GF-D8 (cell line): Measurements from ENCODE around the gene ITPR3.

ENCODE experiments used
- DNase-seq: peaks from one replicate; lab custom pipeline; 2025; lab: John Stamatoyannopoulos, UW

The ITPR3 gene

GRCh38 chr6:33670086-33670660 is 49.1 kb downstream of the ITPR3 start:
- no peak for DNase-seq

DNA sequence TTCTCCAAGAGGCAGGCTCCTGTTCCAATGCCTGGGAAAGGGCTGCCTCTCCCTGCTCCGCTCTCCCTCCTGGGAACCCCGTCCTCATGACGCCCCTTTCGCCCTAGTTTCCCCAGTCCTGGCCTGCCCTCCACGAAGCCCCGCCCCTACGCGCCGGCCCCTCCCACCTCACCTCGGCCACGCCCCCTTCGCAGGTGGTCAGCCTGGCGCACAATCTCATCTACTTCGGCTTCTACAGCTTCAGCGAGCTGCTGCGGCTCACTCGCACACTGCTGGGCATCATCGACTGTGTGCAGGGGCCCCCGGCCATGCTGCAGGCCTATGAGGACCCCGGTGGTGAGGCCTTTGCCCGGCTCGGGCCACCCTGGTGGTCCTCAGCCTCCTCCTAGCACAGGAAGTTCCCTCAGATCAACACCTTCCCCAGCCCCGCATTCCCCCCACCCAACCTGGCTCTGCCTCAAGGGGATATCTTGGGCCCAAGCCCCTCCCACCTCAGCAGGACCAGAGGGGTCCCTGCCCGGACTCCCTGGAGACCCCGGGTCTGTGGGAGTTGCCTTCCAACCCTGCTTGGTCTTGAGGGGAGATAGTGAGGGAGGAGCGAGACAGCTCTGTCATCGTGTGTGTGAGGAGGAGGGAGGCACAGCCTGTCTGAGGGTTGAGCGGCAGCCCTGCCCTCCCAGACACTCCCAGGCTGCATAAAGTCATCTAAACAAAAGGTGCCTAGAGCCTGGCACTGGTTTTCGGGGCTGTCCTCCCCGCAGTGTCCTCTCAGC is 50.0 kb downstream of the ITPR3 start:
- no peak for DNase-seq

DNA sequence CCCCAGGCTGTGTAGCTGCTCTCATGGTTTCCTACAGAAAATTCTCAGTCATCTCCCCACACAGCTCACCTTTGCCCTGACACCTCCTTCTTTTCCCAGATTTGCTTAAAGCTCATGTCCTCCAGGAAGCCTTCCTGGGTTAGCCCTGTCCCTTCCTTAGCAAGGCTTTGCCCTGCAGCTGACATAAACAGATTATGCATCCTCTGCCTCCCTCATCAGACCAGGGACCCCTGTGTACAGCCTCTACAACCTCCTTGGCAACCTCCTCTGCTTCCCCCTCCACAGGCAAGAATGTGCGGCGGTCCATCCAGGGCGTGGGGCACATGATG is 50.6 kb downstream of the ITPR3 start:
- no peak for DNase-seq

DNA sequence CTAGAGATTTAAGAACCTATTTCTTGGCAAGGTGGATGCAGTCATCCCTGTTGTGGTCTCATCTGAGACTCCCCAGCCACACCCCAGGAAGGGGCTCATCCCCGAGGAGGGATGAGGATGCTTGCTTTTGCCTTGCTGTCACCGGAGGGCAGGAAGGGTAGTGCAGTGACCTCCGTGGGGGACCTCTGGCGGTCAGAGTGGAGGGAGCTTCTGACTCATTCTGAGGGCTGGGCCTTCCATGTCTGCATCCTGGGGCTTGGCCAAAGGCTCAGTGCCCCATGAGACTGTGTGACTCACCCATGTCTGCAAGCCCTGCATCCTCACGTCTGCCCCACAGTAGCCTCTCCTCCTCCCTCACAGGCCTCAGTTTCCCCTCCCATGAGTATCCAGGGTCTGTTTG is 51.7 kb downstream of the ITPR3 start:
- DNase-seq: no peak

GRCh38 chr6:33673851-33674250 is 52.7 kb downstream of the ITPR3 start:
- no peak for DNase-seq

DNA sequence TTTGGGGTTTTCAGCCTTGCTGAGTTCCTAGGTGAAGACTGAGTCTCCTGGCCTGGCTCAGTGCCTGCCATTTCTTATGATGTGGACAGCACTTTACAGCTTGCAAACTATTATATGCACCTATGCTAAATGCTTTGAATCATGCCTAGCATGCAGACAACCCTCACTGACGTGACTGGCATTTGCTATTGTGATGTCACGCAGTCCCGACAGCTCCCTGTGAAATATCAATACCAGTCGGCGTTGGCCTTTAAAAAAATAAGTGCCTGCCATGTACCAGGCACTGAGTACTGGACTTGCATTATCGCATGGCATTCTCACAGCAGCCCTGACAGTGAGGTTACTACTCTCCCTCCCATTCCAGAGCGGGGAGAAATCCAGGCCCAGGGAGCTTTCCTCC is 54.8 kb downstream of the ITPR3 start:
- DNase-seq: no peak

GRCh38 chr6:33676416-33677142 is 55.5 kb downstream of the ITPR3 start:
- no peak for DNase-seq

- DNase-seq: no peak
These were observed 56.1 kb downstream of the ITPR3 start for GRCh38 chr6:33677143-33677660.

DNA sequence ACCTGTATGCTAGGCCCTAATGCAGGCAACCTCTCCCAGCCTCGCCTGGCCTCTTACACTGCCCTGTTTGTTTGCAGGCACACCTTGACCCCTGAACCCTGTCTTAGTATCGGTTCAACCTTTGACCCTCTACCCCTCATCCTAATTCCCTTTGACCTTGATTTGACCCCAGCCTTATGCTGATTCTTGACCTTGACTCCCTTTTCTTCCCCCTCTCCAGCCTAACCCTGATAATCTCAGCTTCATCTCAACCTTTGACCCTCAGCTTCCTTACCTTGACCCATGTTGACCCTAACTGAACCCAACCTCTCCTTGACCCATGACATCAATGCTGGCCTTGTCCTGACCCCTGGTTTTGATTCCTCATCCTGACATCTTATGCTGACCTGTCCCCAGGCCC is 56.6 kb downstream of the ITPR3 start:
- no peak for DNase-seq

- no peak for DNase-seq
These were observed 57.3 kb downstream of the ITPR3 start for GRCh38 chr6:33678233-33678931.

DNA sequence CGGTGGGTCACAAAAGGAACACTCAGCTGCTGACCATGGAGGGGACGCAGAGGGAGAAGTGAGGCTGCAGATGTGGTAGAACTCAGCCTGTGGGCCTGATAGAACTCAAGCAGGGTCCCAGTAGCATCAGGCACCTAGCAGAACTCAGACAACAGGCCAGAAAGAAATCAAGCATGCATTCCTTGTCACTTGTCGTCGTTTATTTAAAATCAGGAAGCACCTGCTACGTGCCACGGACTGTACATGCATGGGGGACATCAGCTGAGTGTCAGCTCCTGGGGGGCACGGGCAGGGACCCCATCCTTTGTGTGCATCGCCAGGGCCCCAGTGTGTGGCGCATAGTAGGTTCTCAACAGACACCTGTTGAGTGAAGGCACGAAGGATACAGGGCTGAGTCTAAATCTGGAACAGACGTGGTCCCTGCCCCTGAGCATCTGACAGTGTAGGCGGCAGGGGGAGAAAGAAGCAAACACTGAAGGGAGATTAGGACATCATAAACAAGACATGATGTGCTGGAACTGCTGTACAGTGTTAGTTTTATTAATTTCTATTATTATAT is 57.9 kb downstream of the ITPR3 start:
- DNase-seq: no peak

DNA sequence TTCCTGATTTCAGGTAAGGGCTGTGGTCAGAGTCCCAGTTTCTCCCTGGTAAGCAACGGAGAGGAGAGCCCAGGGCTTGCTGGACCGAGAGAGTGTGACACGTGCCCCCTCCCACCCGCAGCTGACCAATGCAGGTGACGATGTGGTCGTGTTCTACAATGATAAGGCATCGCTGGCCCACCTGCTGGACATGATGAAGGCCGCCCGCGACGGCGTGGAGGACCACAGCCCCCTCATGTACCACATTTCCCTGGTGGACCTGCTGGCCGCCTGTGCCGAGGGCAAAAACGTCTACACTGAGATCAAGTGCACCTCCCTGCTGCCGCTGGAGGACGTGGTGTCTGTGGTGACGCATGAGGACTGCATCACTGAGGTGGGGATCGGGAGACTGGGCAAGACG is 58.6 kb downstream of the ITPR3 start:
- DNase-seq: no peak

- DNase-seq: no peak
These were observed 61.2 kb downstream of the ITPR3 start for GRCh38 chr6:33682341-33682740.

DNA sequence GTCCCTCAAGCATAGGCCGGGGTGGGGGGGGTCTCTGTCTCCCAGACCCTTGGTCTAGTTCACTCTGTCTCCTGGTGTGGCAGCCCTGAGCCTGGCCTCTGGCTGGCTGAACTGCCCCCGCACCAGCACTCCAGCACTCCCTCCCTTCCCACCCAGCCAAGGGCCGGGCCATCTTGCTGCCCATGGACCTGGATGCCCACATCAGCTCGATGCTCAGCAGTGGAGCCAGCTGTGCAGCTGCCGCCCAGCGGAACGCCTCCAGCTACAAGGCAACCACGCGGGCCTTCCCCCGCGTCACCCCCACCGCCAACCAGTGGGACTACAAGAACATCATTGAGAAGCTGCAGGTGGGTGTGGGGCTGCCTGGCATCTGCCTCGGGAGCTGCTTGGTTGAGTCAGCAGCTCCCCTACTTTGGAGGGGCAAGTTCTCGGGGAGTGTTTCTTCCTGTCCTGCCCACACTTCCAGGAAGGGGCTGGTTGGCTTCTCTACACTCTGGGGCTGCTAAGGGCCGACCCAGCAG is 62.0 kb downstream of the ITPR3 start:
- DNase-seq: no peak

- no peak for DNase-seq
These were observed 62.7 kb downstream of the ITPR3 start for GRCh38 chr6:33683576-33684427.

DNA sequence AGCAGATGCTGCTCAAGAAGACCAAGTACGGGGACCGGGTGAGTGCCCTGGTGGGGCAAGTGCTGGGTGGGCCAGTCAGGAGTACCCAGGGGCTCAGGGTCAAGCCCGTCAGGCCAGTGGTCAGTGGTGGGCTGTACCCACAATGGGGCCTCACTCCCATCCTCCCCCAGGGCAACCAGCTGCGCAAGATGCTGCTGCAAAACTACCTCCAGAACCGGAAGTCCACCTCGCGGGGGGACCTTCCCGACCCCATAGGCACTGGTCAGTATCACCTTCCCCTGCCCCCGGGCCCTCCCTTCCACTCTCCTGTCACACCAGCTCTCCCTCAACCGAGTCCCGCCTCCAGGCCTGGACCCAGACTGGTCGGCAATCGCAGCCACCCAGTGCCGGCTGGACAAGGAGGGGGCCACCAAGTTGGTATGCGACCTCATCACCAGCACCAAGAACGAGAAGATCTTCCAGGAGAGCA is 63.3 kb downstream of the ITPR3 start:
- DNase-seq: no peak

- DNase-seq: no peak
These were observed 63.9 kb downstream of the ITPR3 start for GRCh38 chr6:33684983-33685382.

DNA sequence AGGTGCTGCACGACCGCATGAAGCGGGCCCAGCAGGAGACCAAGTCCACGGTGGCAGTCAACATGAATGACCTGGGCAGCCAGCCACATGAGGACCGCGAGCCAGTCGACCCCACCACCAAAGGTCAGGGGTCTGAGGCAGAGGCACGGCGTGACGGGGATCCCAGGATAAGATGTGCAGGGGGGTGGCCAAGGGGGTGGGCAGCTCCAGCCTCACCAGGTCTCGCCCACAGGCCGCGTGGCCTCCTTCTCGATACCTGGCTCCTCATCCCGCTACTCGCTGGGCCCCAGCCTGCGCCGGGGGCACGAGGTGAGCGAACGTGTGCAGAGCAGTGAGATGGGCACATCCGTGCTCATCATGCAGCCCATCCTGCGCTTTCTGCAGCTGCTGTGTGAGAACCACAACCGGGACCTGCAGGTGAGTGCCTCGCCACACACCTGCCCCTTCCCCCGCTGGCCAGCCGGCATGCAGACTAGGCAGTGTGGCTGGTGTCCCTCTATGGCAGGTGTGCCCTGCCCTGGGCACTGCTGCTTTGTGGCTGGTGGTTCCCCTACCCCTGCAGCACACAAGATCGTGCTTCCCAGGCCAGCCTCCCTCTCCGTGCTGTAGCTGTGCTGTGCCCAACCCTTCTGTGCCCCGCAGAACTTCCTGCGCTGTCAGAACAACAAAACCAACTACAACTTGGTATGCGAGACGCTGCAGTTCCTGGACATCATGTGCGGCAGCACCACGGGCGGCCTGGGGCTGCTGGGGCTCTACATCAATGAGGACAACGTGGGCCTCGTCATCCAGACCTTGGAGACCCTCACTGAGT is 64.5 kb downstream of the ITPR3 start:
- DNase-seq: no peak

GRCh38 chr6:33686225-33686924 is 65.3 kb downstream of the ITPR3 start:
- no peak for DNase-seq
